ENCODE data around the gene EMX2. TPM values are rescaled to one million over a fixed set of nuclear protein-coding genes. Genes with fewer than 3 reads are reported as not detected.

The EMX2 gene
- total RNA-seq, 4 donors from 2014 or later = 2.0 to 9.7 (median 2.5) TPM

- H3K36me3 ChIP-seq = no peaks in the 10 kb centered on the region
- H3K27me3 ChIP-seq = peaks cover 2% of the 10 kb centered on the region
- no peak overlapping the region for H3K4me3 ChIP-seq
- no peaks in the 10 kb centered on the region for H3K4me1 ChIP-seq
- no peak overlapping the region for H3K27ac ChIP-seq
- H3K9me3 ChIP-seq = no peaks in the 10 kb centered on the region
- no peak for TF ChIP-seq POLR2AphosphoS5 (IDR thresholded peaks at IDR 0.05)
- 79% methylated on average over 9 of the region's 9 CpGs for WGBS
- no peak for DNase-seq (ENCODE audit: low spot score in 2 of 2)
Observed at GRCh38 chr10:117562896-117563737, 20.6 kb downstream of the EMX2 start.

- H3K4me1 ChIP-seq = no peaks in the 10 kb centered on the region
- WGBS = 91% methylated on average over 10 of the region's 10 CpGs
- TF ChIP-seq EP300 (IDR thresholded peaks at IDR 0.05) (no peak), POLR2A (IDR thresholded peaks at IDR 0.05) (no peak), POLR2AphosphoS5 (IDR thresholded peaks at IDR 0.05) (no peak)
- TF ChIP-seq, protein P1, sequence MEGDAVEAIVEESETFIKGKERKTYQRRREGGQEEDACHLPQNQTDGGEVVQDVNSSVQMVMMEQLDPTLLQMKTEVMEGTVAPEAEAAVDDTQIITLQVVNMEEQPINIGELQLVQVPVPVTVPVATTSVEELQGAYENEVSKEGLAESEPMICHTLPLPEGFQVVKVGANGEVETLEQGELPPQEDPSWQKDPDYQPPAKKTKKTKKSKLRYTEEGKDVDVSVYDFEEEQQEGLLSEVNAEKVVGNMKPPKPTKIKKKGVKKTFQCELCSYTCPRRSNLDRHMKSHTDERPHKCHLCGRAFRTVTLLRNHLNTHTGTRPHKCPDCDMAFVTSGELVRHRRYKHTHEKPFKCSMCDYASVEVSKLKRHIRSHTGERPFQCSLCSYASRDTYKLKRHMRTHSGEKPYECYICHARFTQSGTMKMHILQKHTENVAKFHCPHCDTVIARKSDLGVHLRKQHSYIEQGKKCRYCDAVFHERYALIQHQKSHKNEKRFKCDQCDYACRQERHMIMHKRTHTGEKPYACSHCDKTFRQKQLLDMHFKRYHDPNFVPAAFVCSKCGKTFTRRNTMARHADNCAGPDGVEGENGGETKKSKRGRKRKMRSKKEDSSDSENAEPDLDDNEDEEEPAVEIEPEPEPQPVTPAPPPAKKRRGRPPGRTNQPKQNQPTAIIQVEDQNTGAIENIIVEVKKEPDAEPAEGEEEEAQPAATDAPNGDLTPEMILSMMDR (IDR thresholded peaks at IDR 0.05) = no peak
- no peak for DNase-seq (ENCODE audit: low spot score in 2 of 2)
- no peaks in the 10 kb centered on the region for H3K9me3 ChIP-seq
- H3K36me3 ChIP-seq = no peaks in the 10 kb centered on the region
- no peak overlapping the region for H3K4me3 ChIP-seq
- H3K27ac ChIP-seq = no peak overlapping the region
- H3K27me3 ChIP-seq = peaks cover 2% of the 10 kb centered on the region
Observed at GRCh38 chr10:117563780-117564179, 21.2 kb downstream of the EMX2 start.

GRCh38 chr10:117565068-117565467 lies 22.5 kb downstream of the EMX2 start:
- Histone ChIP-seq H3K27ac (no peak overlapping the region), H3K36me3 (no peaks in the 10 kb centered on the region), H3K4me3 (no peak overlapping the region), H3K9me3 (no peaks in the 10 kb centered on the region), H3K4me1 (no peaks in the 10 kb centered on the region), H3K27me3 (peaks cover 2% of the 10 kb centered on the region)
- TF ChIP-seq, protein P1 (IDR thresholded peaks at IDR 0.05) = no peak
- no peak for TF ChIP-seq POLR2A (IDR thresholded peaks at IDR 0.05)
- no peak for TF ChIP-seq EP300 (IDR thresholded peaks at IDR 0.05)
- DNase-seq (ENCODE audit: low spot score in 2 of 2) = no peak
- whole genome bisulfite sequencing = 68% methylated on average over 3 of the region's 3 CpGs

GRCh38 chr10:117568334-117568733 lies 25.8 kb downstream of the EMX2 start:
- no peaks in the 10 kb centered on the region for H3K9me3 ChIP-seq
- TF ChIP-seq POLR2AphosphoS5 (IDR thresholded peaks at IDR 0.05) = no peak
- TF ChIP-seq EP300 (IDR thresholded peaks at IDR 0.05) = no peak
- no peak for TF ChIP-seq POLR2A (IDR thresholded peaks at IDR 0.05)
- TF ChIP-seq, protein P1 (IDR thresholded peaks at IDR 0.05) = no peak
- H3K4me3 ChIP-seq = no peak overlapping the region
- H3K36me3 ChIP-seq = no peaks in the 10 kb centered on the region
- 70% methylated on average over 5 of the region's 7 CpGs for WGBS
- DNase-seq (ENCODE audit: low spot score in 2 of 2) = no peak
- H3K4me1 ChIP-seq = no peaks in the 10 kb centered on the region
- H3K27me3 ChIP-seq = peaks cover 2% of the 10 kb centered on the region
- H3K27ac ChIP-seq = no peak overlapping the region

- DNase-seq (ENCODE audit: low spot score in 2 of 2) = no peak
- 75% methylated on average over 9 of the region's 9 CpGs for WGBS
- Histone ChIP-seq H3K27ac (no peak overlapping the region), H3K4me1 (no peaks in the 10 kb centered on the region), H3K9me3 (no peaks in the 10 kb centered on the region), H3K27me3 (no peaks in the 10 kb centered on the region), H3K4me3 (no peak overlapping the region), H3K36me3 (no peaks in the 10 kb centered on the region)
- TF ChIP-seq, protein P1 (IDR thresholded peaks at IDR 0.05) = no peak
- TF ChIP-seq EP300 (IDR thresholded peaks at IDR 0.05) (no peak), POLR2AphosphoS5 (IDR thresholded peaks at IDR 0.05) (no peak), POLR2A (IDR thresholded peaks at IDR 0.05) (no peak)
Observed at GRCh38 chr10:117569610-117570390, 27.3 kb downstream of the EMX2 start.
